Mononuclear cell (primary cell): Measurements from ENCODE around the gene ACSM2B. TPM values are rescaled to one million over a fixed set of nuclear protein-coding genes. Genes with fewer than 3 reads are reported as not detected.
"Not testable (repeated sequence)": the region's sequence is repeated elsewhere in the genome, so short reads cannot be mapped to it uniquely, and the experiment has no call there.

Experiments used
- H3K27me3 ChIP-seq: 2 replicates; pipeline ENCODE4 v1.6.0; 2011; ENCODE audit warnings: low read length, control low read depth; ENCODE audit not compliant: insufficient read depth
- H3K4me1 ChIP-seq: 2 replicates; pipeline ENCODE4 v1.5.1; 2011; ENCODE audit warnings: mild to moderate bottlenecking, low read length, control low read depth; ENCODE audit not compliant: insufficient read depth
- H3K4me3 ChIP-seq: 2 replicates; pipeline ENCODE4 v1.5.1; 2011; ENCODE audit warnings: mild to moderate bottlenecking, low read length, moderate library complexity
- H3K9me3 ChIP-seq: 2 replicates; pipeline ENCODE4 v1.5.1; 2011; ENCODE audit warnings: low read depth, mild to moderate bottlenecking, control low read depth, low read length
- total RNA-seq: library from RNA; depleted of rRNA; stranded (reverse); fragments of >200 nt; gene quantifications from one replicate; pipeline ENCODE4 v1.2.3, GENCODE V29; 2012

The ACSM2B gene
- total RNA-seq, 1 donor: not detected

DNA sequence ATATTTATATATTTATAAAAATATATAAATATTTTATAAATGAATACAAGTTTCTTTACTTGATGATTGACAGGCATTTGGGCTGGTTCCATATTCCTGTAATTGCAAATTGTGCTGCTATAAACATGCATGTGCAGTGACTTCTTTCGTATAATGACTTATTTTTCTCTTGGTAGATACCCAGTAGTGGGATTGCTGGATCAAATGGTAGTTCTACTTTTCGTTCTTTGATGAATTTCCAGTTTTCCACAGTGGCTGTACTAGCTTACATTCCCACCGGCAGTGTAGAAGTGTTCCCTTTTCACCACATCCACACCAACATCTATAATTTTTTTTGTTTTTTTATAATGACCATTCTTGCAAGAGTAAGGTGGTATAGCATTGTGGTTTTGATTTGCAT lies 7.8 kb downstream of the ACSM2B start:
- Histone ChIP-seq H3K4me1 (no peaks in the 10 kb centered on the region), H3K4me3 (no peak overlapping the region), H3K27me3 (no peaks in the 10 kb centered on the region), H3K9me3 (no peaks in the 10 kb centered on the region)

DNA sequence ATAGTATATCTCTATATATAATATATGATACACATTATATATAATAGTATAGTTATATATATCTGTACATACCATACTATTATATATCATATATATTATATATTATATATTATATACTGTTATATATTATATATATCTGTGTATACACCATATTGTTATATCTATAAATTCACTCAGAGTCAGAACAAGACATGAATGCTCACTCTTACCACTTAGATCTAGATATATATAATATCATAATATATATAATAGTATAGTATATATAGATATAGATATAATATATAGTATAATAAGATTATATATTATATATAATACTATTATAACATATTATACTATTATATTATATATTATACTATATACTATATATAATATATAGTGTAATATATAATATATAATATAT lies 9.3 kb downstream of the ACSM2B start:
- Histone ChIP-seq H3K4me1 (no peaks in the 10 kb centered on the region), H3K27me3 (no peaks in the 10 kb centered on the region), H3K9me3 (no peaks in the 10 kb centered on the region), H3K4me3 (no peak overlapping the region)

DNA sequence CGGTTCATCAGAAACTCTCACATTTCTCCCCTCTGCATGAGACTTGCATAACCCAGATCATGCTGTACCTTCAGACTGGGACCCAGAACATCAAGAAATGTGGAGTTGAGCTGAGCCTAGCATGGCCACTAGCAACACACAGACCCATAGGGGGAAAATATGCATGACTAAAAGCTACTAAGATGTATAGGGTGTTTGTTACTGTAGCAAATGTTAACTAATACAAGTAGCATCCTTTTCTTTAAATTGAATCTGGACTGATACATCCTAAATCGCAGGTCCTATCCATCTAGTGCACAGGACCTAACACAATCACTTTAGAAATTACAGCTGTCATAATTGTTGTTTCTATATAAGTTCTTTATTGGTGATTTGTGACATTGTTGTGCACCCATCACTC lies 10.8 kb downstream of the ACSM2B start:
- not testable (repeated sequence) for H3K4me1 ChIP-seq, H3K9me3 ChIP-seq, H3K27me3 ChIP-seq, H3K4me3 ChIP-seq

DNA sequence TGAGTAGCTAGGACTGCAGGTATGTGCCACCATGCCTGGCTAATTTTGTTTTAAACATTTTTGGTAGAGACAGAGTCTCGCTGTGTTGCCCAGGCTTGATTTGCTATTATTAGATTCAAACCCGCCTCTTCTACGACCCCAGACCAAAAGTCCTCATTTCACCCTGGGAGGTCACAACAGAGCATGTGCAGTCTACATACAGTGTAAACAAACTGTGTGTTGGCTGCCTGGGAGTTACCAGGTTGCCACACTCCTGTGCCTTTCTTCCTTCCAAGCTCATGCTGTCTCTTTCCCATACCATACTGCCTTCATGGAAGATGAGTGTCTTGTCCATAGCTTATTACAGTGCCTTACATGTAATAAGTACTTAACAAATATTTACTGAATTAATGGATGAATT lies 11.9 kb downstream of the ACSM2B start:
- H3K4me1 ChIP-seq, H3K27me3 ChIP-seq, H3K9me3 ChIP-seq, H3K4me3 ChIP-seq: not testable (repeated sequence)

DNA sequence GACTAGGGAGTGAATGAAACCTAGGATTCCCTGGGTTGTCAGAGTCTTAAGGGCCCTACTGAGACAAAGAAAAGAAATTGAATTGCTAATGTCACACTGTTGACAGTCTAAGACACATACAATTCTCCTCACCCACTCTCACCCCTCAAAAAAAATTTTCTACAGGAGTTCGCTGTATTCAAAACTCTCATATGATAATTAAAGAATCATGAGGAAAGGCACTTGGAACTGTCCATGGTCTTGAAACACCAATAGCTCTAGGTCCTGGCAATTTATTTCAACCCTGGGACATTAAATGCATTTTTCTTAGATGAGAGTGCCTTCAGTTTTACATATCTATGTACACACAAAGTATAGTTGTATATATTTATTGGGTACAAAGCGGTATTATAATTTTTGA lies 20.5 kb downstream of the ACSM2B start:
- H3K4me1 ChIP-seq, H3K27me3 ChIP-seq, H3K9me3 ChIP-seq, H3K4me3 ChIP-seq: not testable (repeated sequence)

DNA sequence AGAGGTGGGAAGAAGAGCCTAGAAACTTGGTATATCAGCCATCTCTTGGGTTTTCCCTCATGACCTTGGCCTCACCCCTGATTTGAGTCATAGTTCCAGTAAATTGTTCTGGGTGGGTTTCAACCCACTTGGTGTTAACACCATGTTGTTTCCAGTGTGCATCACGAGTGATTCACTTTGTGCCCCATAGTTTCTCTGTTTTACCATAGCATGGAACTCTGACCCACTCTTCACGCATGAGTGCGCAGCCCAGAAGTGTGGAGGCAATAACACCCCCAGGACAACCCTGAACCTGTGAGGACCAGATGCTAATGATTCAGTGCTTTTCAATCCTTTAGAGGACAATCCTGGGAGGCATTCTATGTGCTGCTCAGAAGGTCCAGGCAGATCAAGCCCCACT lies 21.5 kb downstream of the ACSM2B start:
- H3K4me1 ChIP-seq, H3K4me3 ChIP-seq, H3K9me3 ChIP-seq, H3K27me3 ChIP-seq: not testable (repeated sequence)

DNA sequence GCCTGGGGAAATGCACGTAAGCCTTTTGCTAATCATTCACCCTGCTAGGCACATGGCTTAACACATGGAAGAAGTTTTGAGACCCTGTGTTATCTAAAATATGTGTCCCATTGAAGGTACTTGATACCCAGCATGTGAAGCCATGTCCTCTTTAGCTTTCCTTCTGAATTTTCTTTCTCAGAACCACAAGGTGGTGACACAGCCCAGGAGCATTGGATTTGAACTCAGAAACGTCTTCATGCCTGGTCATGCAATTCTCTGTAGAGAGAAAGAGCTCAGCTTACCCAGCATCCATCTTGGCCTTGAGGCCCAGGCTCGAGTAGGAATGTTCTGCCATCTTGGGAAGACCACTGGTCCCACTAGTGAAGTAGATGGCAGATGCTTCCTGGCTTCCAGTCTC lies 22.7 kb downstream of the ACSM2B start:
- not testable (repeated sequence) for H3K27me3 ChIP-seq, H3K4me3 ChIP-seq, H3K4me1 ChIP-seq, H3K9me3 ChIP-seq

DNA sequence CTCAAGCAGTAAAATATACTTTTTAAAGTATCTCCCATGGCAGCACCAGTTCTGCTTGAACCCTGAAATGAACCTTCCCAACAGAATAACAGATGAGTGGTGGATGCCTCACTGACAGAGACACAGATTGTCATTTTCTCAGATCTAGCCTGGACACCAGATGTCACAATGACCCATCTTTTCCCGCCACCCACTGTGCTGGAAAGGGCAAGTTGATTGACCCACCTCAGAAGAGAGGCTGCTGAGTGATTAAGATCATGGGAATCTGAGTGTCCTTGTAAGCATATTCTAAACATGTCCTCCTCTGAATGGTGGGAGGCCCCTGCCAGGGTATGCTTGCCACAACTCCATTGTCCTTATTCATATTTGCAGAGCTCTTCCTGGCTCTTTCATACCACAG lies 29.2 kb downstream of the ACSM2B start:
- H3K4me1 ChIP-seq, H3K4me3 ChIP-seq, H3K9me3 ChIP-seq, H3K27me3 ChIP-seq: not testable (repeated sequence)

DNA sequence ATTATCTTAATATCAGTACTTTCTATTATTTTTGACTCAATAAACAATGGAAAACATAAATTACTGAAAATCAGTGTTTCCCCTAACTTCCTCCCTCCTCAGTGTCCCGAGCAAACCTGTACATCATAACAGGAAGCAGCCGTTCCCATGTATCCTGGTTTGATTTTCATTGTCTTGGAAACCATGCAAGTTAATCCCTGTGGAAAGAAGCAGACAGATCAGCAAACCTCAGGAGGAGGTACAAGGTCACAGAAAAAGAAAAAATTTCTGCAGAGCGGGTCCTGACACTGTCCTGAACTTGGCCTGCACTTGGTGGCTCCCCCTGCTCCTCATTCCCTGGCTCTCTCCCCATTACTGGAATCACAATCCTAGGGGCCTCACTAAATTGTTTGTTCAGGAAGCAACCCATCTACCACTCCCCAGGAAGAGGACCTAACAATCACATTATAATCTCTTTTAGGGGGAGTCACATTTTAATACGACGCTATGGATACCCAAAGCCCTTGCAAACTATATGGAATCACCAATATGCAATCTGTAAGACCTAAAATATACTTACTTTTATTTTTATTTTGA lies 29.8 kb downstream of the ACSM2B start:
- not testable (repeated sequence) for H3K27me3 ChIP-seq, H3K4me3 ChIP-seq, H3K9me3 ChIP-seq, H3K4me1 ChIP-seq

DNA sequence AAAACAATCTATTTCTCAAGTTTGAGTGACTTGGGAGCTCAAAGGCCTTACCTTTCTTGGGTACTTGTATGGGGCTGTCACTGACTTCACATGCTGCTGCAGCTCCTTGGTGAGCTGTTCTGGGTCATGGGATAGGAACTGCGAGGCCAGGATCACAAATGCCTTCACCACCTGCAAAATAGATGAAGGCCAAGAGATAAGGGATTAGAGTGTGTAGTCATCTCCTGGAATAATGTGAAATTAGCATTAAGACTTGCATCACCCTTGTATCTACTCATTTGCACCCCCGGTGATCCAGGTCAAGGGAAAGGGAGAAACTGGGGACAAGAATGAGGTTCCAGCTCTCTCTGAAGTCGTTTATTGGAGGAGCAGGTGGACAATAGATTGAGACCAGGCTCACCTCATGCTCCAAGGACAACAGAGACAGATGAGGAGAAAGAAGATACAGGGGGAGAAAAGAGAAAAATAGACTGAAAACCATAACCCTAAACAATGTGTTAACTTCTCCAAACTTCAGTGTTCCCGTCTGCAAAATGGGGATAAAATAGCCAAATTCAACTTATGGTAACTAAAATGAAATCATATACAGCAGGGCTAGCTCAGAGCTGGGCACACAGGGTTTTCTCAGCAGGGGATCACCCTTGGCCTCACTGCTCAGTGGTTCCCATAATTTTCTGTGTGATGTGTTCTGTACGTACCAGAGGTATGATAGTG lies 35.4 kb downstream of the ACSM2B start:
- not testable (repeated sequence) for H3K27me3 ChIP-seq, H3K4me1 ChIP-seq, H3K4me3 ChIP-seq, H3K9me3 ChIP-seq

DNA sequence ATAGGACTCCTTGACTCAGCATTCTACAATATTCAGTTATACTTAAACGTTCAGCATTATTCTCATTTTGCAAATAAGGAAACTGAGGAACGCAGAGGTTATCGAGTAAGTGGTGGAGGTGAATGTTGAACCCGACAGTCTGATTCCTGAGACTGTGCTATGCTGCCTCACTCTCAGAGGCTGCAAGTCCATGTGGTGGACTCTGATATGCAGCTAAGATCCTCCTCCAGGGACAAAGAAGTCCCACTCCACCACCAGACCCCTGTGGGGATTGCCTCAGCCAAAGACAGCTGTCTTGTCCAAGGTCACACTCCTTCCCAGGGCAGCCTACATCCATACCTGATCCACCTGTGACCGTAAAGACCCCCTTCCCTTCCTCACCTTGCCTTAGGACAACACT lies 37.5 kb downstream of the ACSM2B start:
- H3K4me3 ChIP-seq: no peak overlapping the region
- H3K4me1 ChIP-seq: no peaks in the 10 kb centered on the region
- no peaks in the 10 kb centered on the region for H3K27me3 ChIP-seq
- H3K9me3 ChIP-seq: no peaks in the 10 kb centered on the region

DNA sequence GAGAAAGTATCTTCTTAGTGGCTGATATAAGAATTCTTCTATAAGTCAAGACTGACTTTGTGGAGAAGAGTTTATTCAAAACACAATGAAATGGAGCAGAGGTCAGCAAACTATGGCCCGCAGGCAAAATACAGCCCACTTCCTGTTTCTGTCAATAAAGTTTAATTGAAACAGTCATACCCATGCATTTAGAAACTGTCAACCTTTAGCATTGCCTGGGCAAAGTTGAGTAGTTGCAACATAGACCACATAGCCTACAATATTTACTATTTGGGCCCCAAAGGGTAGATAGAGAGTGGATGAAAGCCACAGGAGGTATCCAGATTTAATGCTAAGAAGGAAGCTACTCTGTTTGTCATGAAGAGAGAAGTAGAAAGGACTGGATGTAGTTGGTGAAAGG lies 38.0 kb downstream of the ACSM2B start:
- Histone ChIP-seq H3K27me3 (no peaks in the 10 kb centered on the region), H3K4me3 (no peak overlapping the region), H3K9me3 (no peaks in the 10 kb centered on the region), H3K4me1 (no peaks in the 10 kb centered on the region)

DNA sequence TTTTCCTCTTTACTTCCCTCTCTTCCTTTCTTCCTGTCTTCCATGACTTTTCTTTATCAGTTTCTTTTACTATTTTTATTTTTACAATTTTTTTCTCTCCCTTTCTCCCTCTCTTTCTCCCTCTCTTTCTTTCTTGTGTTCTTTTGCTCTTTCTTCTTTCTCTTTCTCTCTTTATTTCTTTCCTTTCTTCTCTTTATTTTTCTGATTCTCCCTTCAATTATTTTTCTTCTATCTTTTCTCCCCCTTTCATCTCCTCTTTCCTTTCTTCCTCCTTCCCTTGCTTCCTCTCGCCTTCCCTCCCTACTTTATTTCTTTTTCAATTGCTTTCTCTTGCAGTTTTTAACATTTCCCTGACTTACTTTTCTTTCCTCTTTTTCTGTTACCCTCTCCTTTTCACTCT lies 39.5 kb downstream of the ACSM2B start:
- H3K9me3 ChIP-seq, H3K4me1 ChIP-seq, H3K4me3 ChIP-seq, H3K27me3 ChIP-seq: not testable (repeated sequence)

DNA sequence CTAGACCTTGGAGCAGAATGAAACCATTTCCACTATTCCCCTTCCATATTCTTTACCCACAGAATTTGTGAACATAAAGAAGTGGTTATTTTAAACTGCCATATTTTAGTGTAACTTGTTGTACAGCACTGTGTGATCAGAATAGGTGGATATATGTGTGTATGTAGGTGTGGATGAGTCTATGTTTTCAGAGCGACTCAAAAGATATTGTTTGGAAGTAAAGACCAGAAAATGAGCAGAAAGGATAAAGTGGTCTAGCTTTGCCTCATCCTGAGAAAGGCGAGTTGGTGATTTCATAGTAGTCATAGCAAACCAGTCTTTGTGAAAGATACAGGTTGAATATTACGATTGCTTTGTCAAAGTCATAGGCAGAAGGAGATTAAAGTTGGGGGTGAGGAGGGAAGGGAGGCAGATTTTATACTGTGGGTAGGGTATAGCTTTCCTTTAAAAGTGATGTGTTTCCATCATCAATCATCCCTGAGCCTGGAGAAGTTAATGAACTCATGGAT lies 43.8 kb downstream of the ACSM2B start:
- H3K4me1 ChIP-seq, H3K27me3 ChIP-seq, H3K9me3 ChIP-seq, H3K4me3 ChIP-seq: not testable (repeated sequence)

DNA sequence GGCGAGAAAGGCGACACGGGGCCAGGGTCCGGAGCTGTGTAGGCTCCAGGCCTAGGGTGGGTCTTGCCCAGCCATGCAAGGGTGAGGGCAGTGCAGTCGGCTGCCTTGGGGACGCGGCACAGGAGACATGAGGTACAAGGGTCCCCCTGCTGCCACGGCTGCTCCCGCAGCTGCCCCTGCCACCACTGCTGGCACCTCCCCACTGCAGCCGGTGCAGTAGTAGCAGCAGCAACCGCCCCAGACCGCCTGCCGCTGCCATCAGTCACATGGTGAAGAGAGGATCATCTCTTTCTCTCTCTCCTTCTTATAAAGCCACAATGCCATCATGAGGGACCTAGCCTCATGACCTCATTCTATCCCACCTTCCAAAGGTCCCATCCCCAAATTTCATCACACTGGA lies 44.4 kb downstream of the ACSM2B start:
- H3K4me3 ChIP-seq, H3K4me1 ChIP-seq, H3K27me3 ChIP-seq, H3K9me3 ChIP-seq: not testable (repeated sequence)

DNA sequence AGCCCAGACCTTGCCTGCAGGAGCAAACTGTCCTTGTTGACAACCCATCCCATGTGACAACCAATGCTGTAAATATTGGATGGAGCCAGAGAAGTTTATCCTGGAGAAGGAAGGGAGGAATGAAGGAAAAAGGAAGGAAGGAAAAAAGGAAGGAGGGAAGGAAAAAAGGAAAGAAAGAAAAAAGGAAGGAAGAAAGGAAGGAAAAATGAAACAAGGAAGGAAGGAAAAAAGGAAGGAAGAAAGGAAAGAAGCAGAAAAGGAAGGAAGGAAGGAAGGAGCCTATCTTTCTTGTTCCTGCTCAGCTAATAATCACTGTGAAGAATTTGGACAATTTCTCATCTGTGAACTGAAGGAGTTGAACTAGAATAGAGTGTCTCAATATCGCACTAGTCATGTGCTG lies 56.1 kb downstream of the ACSM2B start:
- no peaks in the 10 kb centered on the region for H3K27me3 ChIP-seq
- H3K4me3 ChIP-seq: no peak overlapping the region
- H3K9me3 ChIP-seq: no peaks in the 10 kb centered on the region
- no peaks in the 10 kb centered on the region for H3K4me1 ChIP-seq
